ENCODE data around the gene NPAS3. TPM values are rescaled to one million over a fixed set of nuclear protein-coding genes. Genes with fewer than 3 reads are reported as not detected.
A peak's percentile ranks its signal among the peaks of the same experiment; 100 is the strongest.

The NPAS3 gene
- total RNA-seq, 6 donors from 2014 or later: 0.30 to 0.77 (median 0.59) TPM; not detected in 2

DNA sequence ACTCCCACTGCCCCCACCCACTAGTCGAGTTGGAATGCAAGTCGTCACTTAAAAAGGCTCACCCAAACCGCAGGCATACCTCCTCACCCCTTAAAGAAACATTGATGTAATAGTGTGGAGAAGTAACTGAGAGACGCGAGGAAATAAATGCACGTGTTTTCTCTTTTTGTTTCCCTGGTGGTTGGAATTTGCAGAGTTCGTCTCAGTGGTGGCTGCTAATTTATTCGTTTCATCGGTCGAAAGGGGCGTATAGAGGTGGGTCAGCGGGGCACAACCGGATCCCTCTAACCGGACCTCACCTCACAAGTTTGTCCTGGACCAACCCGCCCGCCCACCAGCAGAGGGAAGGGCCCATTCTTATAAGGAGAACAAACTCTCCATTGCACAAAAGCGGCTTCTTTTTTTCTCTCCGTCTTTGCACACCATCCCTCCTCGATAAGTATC, 5.0 kb upstream of the NPAS3 start:
- Histone ChIP-seq H3K9me3 (no peaks in the 10 kb centered on the region), H3K4me1 (peaks cover 26 to 40% (median 30%) of the 10 kb centered on the region in 4 donors), H3K27me3 (peaks cover 0 to 66% (median 24%) of the 10 kb centered on the region in 4 donors), H3K27ac (no peak overlapping the region), H3K36me3 (no peaks in the 10 kb centered on the region), H3K4me3 (peak overlapping the region in 3 of 4 donors; percentile 23 to 37 (median 34))
- ATAC-seq (ENCODE audit: low FRiP score in 2 of 2): peak in 1 of 2 donors; percentile 38
- DNase-seq: no peak
- WGBS, 2 donors: 2% methylated on average over 18 to 19 of the region's 19 CpGs
- TF ChIP-seq CTCF (IDR thresholded peaks at IDR 0.05) (peak in 1 of 6 experiments; percentile 29), POLR2A (IDR thresholded peaks at IDR 0.05) (no peak)

DNA sequence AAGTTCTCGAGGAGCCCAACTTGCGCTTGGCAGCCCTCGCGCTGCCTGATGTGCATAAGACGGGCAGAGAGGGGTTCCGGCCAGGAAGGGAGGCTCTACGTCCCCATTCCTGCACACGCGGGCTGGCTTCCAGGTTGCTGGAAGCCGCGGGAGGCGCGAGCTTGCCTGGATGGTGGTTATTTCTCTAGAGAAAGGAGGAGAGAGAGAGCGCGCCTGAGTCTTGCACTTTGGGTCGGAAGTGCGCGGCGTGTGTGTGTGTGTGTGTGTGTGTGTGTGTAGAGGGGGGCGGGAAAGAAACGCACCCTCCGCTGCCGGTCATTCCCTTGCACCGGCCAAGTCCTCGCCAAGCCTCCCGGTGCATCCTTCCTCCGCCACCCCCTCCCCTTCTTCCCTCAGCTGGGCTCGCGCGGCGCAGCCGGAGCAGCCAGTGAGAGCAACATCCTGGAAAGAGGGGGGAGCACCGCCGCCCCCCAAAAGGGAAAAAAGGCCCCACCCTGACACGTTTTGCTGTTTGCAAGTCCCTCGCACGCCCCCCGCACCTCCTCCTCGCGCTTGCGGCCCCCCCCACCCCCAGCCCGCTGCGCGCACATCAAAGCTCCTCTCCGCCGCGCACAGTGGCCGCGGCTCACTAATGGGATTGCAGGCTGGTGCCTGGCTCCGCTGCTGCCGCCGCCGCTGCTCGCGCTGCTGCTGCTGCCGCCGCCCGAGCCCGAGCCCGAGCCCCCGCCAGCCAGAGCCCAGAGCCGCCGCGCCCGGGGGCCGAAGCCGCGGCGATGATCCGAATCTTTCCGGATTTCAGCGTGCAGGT, 4.4 kb upstream of the NPAS3 start:
- ATAC-seq (ENCODE audit: low FRiP score in 2 of 2) (peak in 1 of 2 donors; percentile 31), DNase-seq (peak in 1 of 2 donors; percentile 81)
- Histone ChIP-seq H3K9me3 (no peaks in the 10 kb centered on the region), H3K27ac (no peak overlapping the region), H3K36me3 (no peaks in the 10 kb centered on the region), H3K27me3 (peaks cover 0 to 66% (median 26%) of the 10 kb centered on the region in 4 donors), H3K4me3 (peak overlapping the region in 3 of 4 donors; percentile 23 to 37 (median 34)), H3K4me1 (peaks cover 26 to 40% (median 30%) of the 10 kb centered on the region in 4 donors)
- TF ChIP-seq POLR2AphosphoS5 (IDR thresholded peaks at IDR 0.05) (no peak), POLR2A (IDR thresholded peaks at IDR 0.05) (no peak), CTCF (IDR thresholded peaks at IDR 0.05) (no peak), EP300 (IDR thresholded peaks at IDR 0.05) (no peak)
- 3 to 4% methylated on average over 22 to 54 of the region's 72 CpGs for WGBS, 2 donors

DNA sequence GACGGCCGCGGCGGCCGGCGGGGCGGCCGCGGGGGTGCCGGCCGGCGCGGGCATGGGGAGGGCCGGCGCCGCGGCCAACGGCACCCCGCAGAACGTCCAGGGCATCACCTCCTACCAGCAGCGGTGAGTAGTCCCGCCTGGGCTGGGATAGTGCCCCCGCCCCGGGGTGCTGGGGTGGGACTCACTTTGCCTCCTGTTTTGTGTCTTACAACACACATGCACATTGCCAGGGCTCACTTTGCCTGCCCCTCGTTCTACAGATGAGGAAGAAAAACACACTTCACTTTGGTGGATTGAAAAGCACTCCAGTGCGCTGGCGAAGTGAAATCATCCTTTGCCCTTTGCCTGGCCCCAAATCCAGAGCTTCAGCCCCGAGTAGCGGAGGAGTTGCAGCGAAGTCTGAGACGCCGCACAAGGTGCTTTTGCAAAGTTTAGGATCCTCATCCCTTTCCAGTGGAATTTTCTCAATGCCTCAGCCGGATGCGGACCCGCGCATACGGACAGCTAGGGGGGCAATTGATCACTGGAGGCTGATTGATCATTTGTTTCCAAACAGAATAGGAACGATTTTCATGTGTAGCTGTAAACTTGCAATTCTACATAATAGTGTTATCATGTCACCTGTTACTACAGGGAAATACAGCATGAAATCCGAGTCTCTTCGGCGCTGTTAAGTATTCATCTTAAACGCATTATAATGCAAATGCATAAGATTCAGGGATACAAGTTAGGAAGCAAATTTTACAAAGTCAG, 3.6 kb upstream of the NPAS3 start:
- H3K36me3 ChIP-seq: no peaks in the 10 kb centered on the region
- DNase-seq (no peak), ATAC-seq (ENCODE audit: low FRiP score in 2 of 2) (no peak)
- H3K4me3 ChIP-seq: peak overlapping the region in 3 of 4 donors; percentile 23 to 37 (median 34)
- no peak for TF ChIP-seq POLR2A (IDR thresholded peaks at IDR 0.05)
- no peak for TF ChIP-seq POLR2AphosphoS5 (IDR thresholded peaks at IDR 0.05)
- TF ChIP-seq CTCF (IDR thresholded peaks at IDR 0.05): no peak
- TF ChIP-seq EP300 (IDR thresholded peaks at IDR 0.05): no peak
- no peaks in the 10 kb centered on the region for H3K9me3 ChIP-seq
- H3K27me3 ChIP-seq: peaks cover 0 to 66% (median 30%) of the 10 kb centered on the region in 4 donors
- 8 to 16% methylated on average over 14 to 22 of the region's 42 CpGs for WGBS, 2 donors
- peaks cover 26 to 46% (median 33%) of the 10 kb centered on the region in 4 donors for H3K4me1 ChIP-seq
- no peak overlapping the region for H3K27ac ChIP-seq

- ATAC-seq (ENCODE audit: low FRiP score in 2 of 2) (peak; percentile 55 to 96), DNase-seq (peak; percentile 52 to 90)
- H3K27ac ChIP-seq: peak overlapping the region in 2 of 4 donors; percentile 44 to 76
- peaks cover 0 to 43% (median 18%) of the 10 kb centered on the region in 4 donors for H3K27me3 ChIP-seq
- TF ChIP-seq EP300 (IDR thresholded peaks at IDR 0.05) (no peak), CTCF (IDR thresholded peaks at IDR 0.05) (no peak), POLR2AphosphoS5 (IDR thresholded peaks at IDR 0.05) (no peak), POLR2A (IDR thresholded peaks at IDR 0.05) (no peak)
- H3K36me3 ChIP-seq: no peaks in the 10 kb centered on the region
- peaks cover 8 to 31% (median 15%) of the 10 kb centered on the region in 4 donors for H3K4me1 ChIP-seq
- no peaks in the 10 kb centered on the region for H3K9me3 ChIP-seq
- H3K4me3 ChIP-seq: peak overlapping the region; percentile 42 to 61 (median 51)
- 1 to 2% methylated on average over 52 to 59 of the region's 80 CpGs for WGBS, 2 donors
These were observed 781 bp downstream of the NPAS3 start for GRCh38 chr14:32939254-32940065.
